K562 (cell line): Measurements from ENCODE around the gene SOX4. TPM values are rescaled to one million over a fixed set of nuclear protein-coding genes. Genes with fewer than 3 reads are reported as not detected.
A peak's percentile ranks its signal among the peaks of the same experiment; 100 is the strongest.

Experiments used
- ATAC-seq: fragments of 200-7000 bp; cut with Tn5 transposase; 3 replicates; pipeline ENCODE4 v1.9.1; 2020; ENCODE audit warnings: moderate library complexity
- BruUV-seq: library from RNA; stranded (reverse); fragments of 400-500 nt; replicated peaks from 2 replicates; lab custom pipeline; 2021; lab: Mats Ljungman, UMichigan
- CTCF ChIA-PET: fragments of 300-600 bp; formaldehyde crosslinking; extraction: SDS; loops from one replicate; lab custom pipeline; 2021; ENCODE audit warnings: low intra/inter-chr PET ratio; lab: Yijun Ruan, JAX
- POLR2A ChIA-PET: fragments of 300-600, 350-650 bp; sonication (Branson Sonifier 250); formaldehyde crosslinking; extraction: SDS; loops from one replicate; lab custom pipeline; 2021; ENCODE audit warnings: antibody characterized with exemption, inconsistent platforms; lab: Yijun Ruan, JAX
- DNase-seq, 4 experiments: peaks; one replicate each; pipeline versions ENCODE4 v3.0.0 to v3.0.0-alpha.2; 2011 to 2018; ENCODE audit warnings: low spot score in 3 of 4, mixed read lengths in 3 of 4; ENCODE audit errors: extremely low read depth in 1 of 4
- FAIRE-seq: peaks from 2 replicates; lab custom pipeline; 2011; peaks lifted over from hg19 to GRCh38; lab: Jason Lieb, UNC
- H2AFZ ChIP-seq: 2 replicates; pipeline ENCODE4 v1.6.0; 2011; ENCODE audit warnings: low read depth, low read length, control low read depth, inconsistent platforms
- H3K27ac ChIP-seq: fragments of 200-600 bp; 3 replicates; pipeline ENCODE4 v1.8.0; 2011; ENCODE audit warnings: low read depth, mild to moderate bottlenecking, control low read depth, inconsistent platforms, low read length, moderate library complexity, mixed read lengths; ENCODE audit errors: extremely low read depth
- H3K27me3 ChIP-seq, 2 experiments: fragments of 300-600 bp in 1 of 2; 2 replicates in 1 of 2; 3 replicates in 1 of 2; pipeline versions ENCODE4 v1.6.0 to v1.8.0; 2011; ENCODE audit warnings: inconsistent platforms in 2 of 2, low read length in 2 of 2, mild to moderate bottlenecking in 1 of 2, mixed read lengths in 1 of 2, moderate library complexity in 1 of 2; ENCODE audit not compliant: control insufficient read depth in 2 of 2, insufficient read depth in 2 of 2
- H3K36me3 ChIP-seq: fragments of 300-600 bp; 3 replicates; pipeline ENCODE4 v1.8.0; 2011; ENCODE audit warnings: mild to moderate bottlenecking, low read length, inconsistent platforms; ENCODE audit not compliant: control insufficient read depth, insufficient read depth
- H3K4me1 ChIP-seq, 2 experiments: fragments of 200-600 bp in 1 of 2; replicated peaks in 1 of 2; 2 replicates in 1 of 2; 3 replicates in 1 of 2; pipeline versions ENCODE4 v1.5.1 to v1.8.0; 2011; ENCODE audit warnings: inconsistent platforms in 2 of 2, low read length in 2 of 2, mild to moderate bottlenecking in 1 of 2, mixed read lengths in 1 of 2, moderate library complexity in 1 of 2; ENCODE audit not compliant: control insufficient read depth in 2 of 2, insufficient read depth in 2 of 2
- H3K4me2 ChIP-seq: 2 replicates; pipeline ENCODE4 v1.6.1; 2011; ENCODE audit warnings: low read length, control low read depth, inconsistent platforms, mixed read lengths; ENCODE audit not compliant: insufficient read depth
- H3K4me3 ChIP-seq: fragments of 200-600 bp; sonication (generic), shearing (Covaris generic); 2 replicates; pipeline ENCODE4 v1.5.1; 2016; ENCODE audit warnings: control low read depth, inconsistent platforms
- H3K79me2 ChIP-seq: fragments of 200-600 bp; 3 replicates; pipeline ENCODE4 v1.8.0; 2011; ENCODE audit warnings: low read length, inconsistent platforms; ENCODE audit not compliant: control insufficient read depth, insufficient read depth
- H3K9ac ChIP-seq, 2 experiments: 2 replicates each; pipeline versions ENCODE4 v1.6.0 to v1.6.1; 2011; ENCODE audit warnings: low read depth in 2 of 2, low read length in 2 of 2, control low read depth in 1 of 2, inconsistent platforms in 1 of 2, mild to moderate bottlenecking in 1 of 2, mixed read lengths in 1 of 2; ENCODE audit not compliant: insufficient read depth in 1 of 2
- H3K9me1 ChIP-seq: one replicate; pipeline ENCODE4 v1.6.0; 2011; ENCODE audit warnings: inconsistent platforms, mild to moderate bottlenecking, low read length, moderate library complexity; ENCODE audit not compliant: control insufficient read depth, insufficient read depth
- H3K9me3 ChIP-seq: replicated peaks from 2 replicates; pipeline ENCODE4 v1.5.1; 2011; ENCODE audit warnings: low read depth, low read length, inconsistent platforms; ENCODE audit not compliant: control insufficient read depth, insufficient read depth
- H4K20me1 ChIP-seq: replicated peaks from 2 replicates; pipeline ENCODE4 v1.6.1; 2011; ENCODE audit warnings: low read length, inconsistent platforms, mixed read lengths; ENCODE audit not compliant: control insufficient read depth, insufficient read depth
- NONO ChIP-seq, 2 experiments: fragments of 200-400 bp in 1 of 2; fragments of 450-650 bp in 1 of 2; formaldehyde crosslinking in 1 of 2; IDR thresholded peaks; 2 replicates each; pipeline ENCODE4 v1.6.1; 2017; ENCODE audit warnings: low read depth in 2 of 2, mild to moderate bottlenecking in 2 of 2, moderate library complexity in 2 of 2, low read length in 1 of 2
- NR2C1 ChIP-seq, 2 experiments: fragments of 450-650 bp; IDR thresholded peaks; 2 replicates each; pipeline ENCODE4 v1.6.1; 2017; ENCODE audit warnings: mild to moderate bottlenecking in 2 of 2, antibody characterized with exemption in 1 of 2, inconsistent platforms in 1 of 2, missing compliant biosample characterization in 1 of 2, missing genetic modification characterization in 1 of 2
- NR2C2 ChIP-seq, 2 experiments: fragments of 200-800 bp in 1 of 2; sonication (Bioruptor generic) in 1 of 2; sonication (generic) in 1 of 2; formaldehyde crosslinking in 1 of 2; IDR thresholded peaks; 2 replicates each; pipeline versions ENCODE4 v1.6.1 to v1.8.0; 2016 to 2022; ENCODE audit warnings: mild to moderate bottlenecking in 1 of 2, missing compliant biosample characterization in 1 of 2, missing genetic modification characterization in 1 of 2, missing genetic modification reagents in 1 of 2
- RUNX1 ChIP-seq: sonication (generic); IDR thresholded peaks from 2 replicates; pipeline ENCODE4 v1.6.1; 2016; ENCODE audit warnings: antibody characterized with exemption, low read depth
- SLC30A9 ChIP-seq: fragments of 250-450 bp; sonication (Bioruptor Pico); IDR thresholded peaks from 2 replicates; pipeline ENCODE4 v1.8.0; 2022; ENCODE audit warnings: mild to moderate bottlenecking, moderate library complexity
- SMARCA4 ChIP-seq: fragments of 450-650 bp; IDR thresholded peaks from 2 replicates; pipeline ENCODE4 v1.6.1; 2016
- SPI1 ChIP-seq: IDR thresholded peaks from 2 replicates; pipeline ENCODE4 v1.6.1; 2011; ENCODE audit warnings: low read depth, low read length, control low read depth, borderline replicate concordance
- XRCC3 ChIP-seq: fragments of 450-650 bp; IDR thresholded peaks from 2 replicates; pipeline ENCODE4 v1.6.1; 2017; ENCODE audit warnings: mild to moderate bottlenecking, moderate library complexity
- ZBTB1 ChIP-seq: sonication (generic); formaldehyde crosslinking; IDR thresholded peaks from 2 replicates; pipeline ENCODE4 v1.8.1; 2023; ENCODE audit warnings: missing genetic modification reagents, low read depth, mild to moderate bottlenecking, borderline replicate concordance
- ZNF274 ChIP-seq: IDR thresholded peaks from 2 replicates; pipeline ENCODE4 v1.6.1; 2011; ENCODE audit warnings: low read depth, mild to moderate bottlenecking, low read length, moderate library complexity, borderline replicate concordance
- ZNF354B ChIP-seq: fragments of 250-450 bp; sonication (Bioruptor Pico); IDR thresholded peaks from 2 replicates; pipeline ENCODE4 v1.4.0; 2020
- ZNF444 ChIP-seq: fragments of 250-450 bp; sonication (Bioruptor Pico); IDR thresholded peaks from 2 replicates; pipeline ENCODE4 v1.4.0; 2020; ENCODE audit warnings: mild to moderate bottlenecking, moderate library complexity
- ZNF695 ChIP-seq: fragments of 450-650 bp; formaldehyde crosslinking; IDR thresholded peaks from 2 replicates; pipeline ENCODE4 v1.4.0; 2020; ENCODE audit warnings: mild to moderate bottlenecking, moderate library complexity
- WGBS: fragments of 100-300 bp; shearing (Covaris generic); methylation state at CpG from one replicate; pipeline ENCODE4 v1.1.6; 2016; ENCODE audit warnings: low coverage, mixed read lengths; ENCODE audit not compliant: insufficient coverage; ENCODE audit errors: missing lambda C conversion rate; 5-methylcytosine and 5-hydroxymethylcytosine counted together
- in situ Hi-C: fragments of 300-500 bp; cut with MboI; formaldehyde crosslinking; loops from 4 replicates; pipeline ENCODE4 v1.15.0; 2018; ENCODE audit warnings: inconsistent platforms, mixed read lengths
- intact Hi-C: fragments of 100-400 bp; cut with micrococcal nuclease; formaldehyde crosslinking; loops from 2 replicates; pipeline ENCODE4 v1.14.2; 2022
- polyA plus RNA-seq, 8 experiments: library from polyadenylated mRNA; depleted of rRNA in 4 of 8; stranded (reverse) in 5 of 8; unstranded in 3 of 8; fragments of >200 nt; fragmentation: Nextera tagmentation in 2 of 8; fragmentation: Illumina TruSeq in 1 of 8; extraction: Ambion mirVana in 2 of 8; extraction: Trizol in 1 of 8; gene quantifications; 2 replicates each; pipeline versions ENCODE4 v1.2.1 to v1.2.3, GENCODE V29; 2011 to 2014; ENCODE audit warnings: inconsistent platforms in 1 of 8, missing spikeins in 1 of 8
- total RNA-seq, 7 experiments: library from RNA; depleted of rRNA in 6 of 7; stranded (reverse); fragments of >200 nt in 6 of 7; fragmentation: Illumina TruSeq in 2 of 7; extraction: Trizol in 2 of 7; gene quantifications; 2 replicates each; pipeline versions ENCODE4 v1.2.1 to v1.2.3, GENCODE V29; 2011 to 2021; ENCODE audit warnings: low replicate concordance in 1 of 7

SOX4 gene
- total and polyA plus RNA-seq, 9 of the 15 experiments (the other 6 are each of a cell fraction or from before 2014, with no cell fraction given) = 0.03 to 0.29 (median 0.04) TPM

DNA sequence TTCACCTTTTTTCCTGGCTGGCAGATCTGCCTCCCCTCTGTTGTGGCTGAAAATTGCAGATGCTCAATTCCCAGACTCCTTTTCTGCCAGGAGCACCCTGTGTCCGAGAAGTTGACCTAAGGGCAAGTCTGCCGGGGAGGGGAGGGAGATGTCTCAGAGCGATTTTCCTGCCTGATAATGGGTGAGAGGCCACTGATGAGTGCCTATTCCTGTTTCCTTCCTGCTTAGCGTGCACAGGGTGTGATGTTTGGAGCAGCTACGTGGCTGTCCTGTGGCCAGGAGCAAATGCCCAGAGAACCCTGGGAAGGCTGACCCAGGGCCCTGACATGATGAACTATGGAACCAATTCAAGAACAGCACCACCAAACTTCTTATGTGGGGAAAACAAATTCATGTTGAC lies 22.5 kb downstream of the SOX4 start:
- H3K9me3 ChIP-seq = no peaks in the 10 kb centered on the region
- intact Hi-C loops = no loop called here
- WGBS = 1% methylated on average over 5 of the region's 5 CpGs
- no TSS peak for BruUV-seq
- no peak overlapping the region for H2AFZ ChIP-seq
- DNase-seq (no peak), ATAC-seq (no peak)
- no peak overlapping the region for H3K9ac ChIP-seq
- H3K79me2 ChIP-seq = no peaks in the 10 kb centered on the region
- peaks cover 2 to 17% of the 10 kb centered on the region in 2 experiments; a peak in 3 of 5 replicates for H3K27me3 ChIP-seq
- H4K20me1 ChIP-seq = no peaks in the 10 kb centered on the region
- ChIA-PET POLR2A (no interaction called here), CTCF (no interaction called here)
- H3K36me3 ChIP-seq = no peaks in the 10 kb centered on the region
- no peak overlapping the region for H3K4me2 ChIP-seq
- H3K4me1 ChIP-seq = no peaks in the 10 kb centered on the region
- no peaks in the 10 kb centered on the region for H3K9me1 ChIP-seq
- no peak for TF ChIP-seq NONO (IDR thresholded peaks at IDR 0.05; ENCODE audit: low read depth in 2 of 2, low read length in 1 of 2)
- no peak for TF ChIP-seq NR2C2 (CRISPR knock-in tag; IDR thresholded peaks at IDR 0.05)
- TF ChIP-seq NR2C2 (tag; IDR thresholded peaks at IDR 0.05) = peak; percentile 54
- TF ChIP-seq, all 486 proteins: peak for 1
- Histone ChIP-seq H3K27ac (no peak overlapping the region), H3K4me3 (no peak overlapping the region)
- in situ Hi-C loops = no loop called here
- FAIRE-seq = no peak

DNA sequence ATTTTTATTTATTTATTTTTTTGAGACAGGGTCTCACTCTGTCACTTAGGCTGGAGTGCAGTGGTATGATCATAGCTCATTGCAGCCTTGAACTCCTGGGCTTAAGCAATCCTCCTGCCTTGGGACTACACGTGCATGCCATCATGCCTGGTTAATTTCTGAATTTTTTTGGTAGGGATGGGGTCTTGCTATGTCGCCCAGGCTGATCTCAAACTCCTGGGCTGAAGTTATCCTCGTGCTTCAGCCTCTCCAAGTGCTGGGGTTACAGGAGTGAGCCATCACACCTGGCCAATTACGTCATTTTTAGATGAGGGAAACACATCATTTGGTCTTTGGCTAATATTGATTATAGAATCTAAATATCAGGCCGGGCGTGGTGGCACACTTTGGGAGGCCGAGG lies 32.1 kb downstream of the SOX4 start:
- H3K27me3 ChIP-seq = peaks cover 10 to 14% of the 10 kb centered on the region in 2 experiments; a peak in 3 of 5 replicates
- no peak for FAIRE-seq
- intact Hi-C loops = no loop called here
- WGBS = 0% methylated on average over 7 of the region's 7 CpGs
- DNase-seq = no peak
- H3K9ac ChIP-seq = no peak overlapping the region
- H4K20me1 ChIP-seq = no peaks in the 10 kb centered on the region
- no peaks in the 10 kb centered on the region for H3K36me3 ChIP-seq
- POLR2A ChIA-PET = no interaction called here
- H3K4me3 ChIP-seq = no peak overlapping the region
- H2AFZ ChIP-seq = no peak overlapping the region
- H3K9me1 ChIP-seq = no peaks in the 10 kb centered on the region
- H3K4me1 ChIP-seq = no peaks in the 10 kb centered on the region
- ATAC-seq = no peak
- no peak overlapping the region for H3K27ac ChIP-seq
- BruUV-seq = no TSS peak
- no peaks in the 10 kb centered on the region for H3K79me2 ChIP-seq
- no peaks in the 10 kb centered on the region for H3K9me3 ChIP-seq
- CTCF ChIA-PET = no interaction called here
- in situ Hi-C loops = no loop called here
- no peak overlapping the region for H3K4me2 ChIP-seq
- TF ChIP-seq NR2C1 (IDR thresholded peaks at IDR 0.05) (no peak), NR2C1 (tag; IDR thresholded peaks at IDR 0.05) (no peak), ZNF274 (no peak), RUNX1 (no peak), SLC30A9 (CRISPR knock-in tag) (no peak), SMARCA4 (no peak), XRCC3 (no peak), ZNF354B (CRISPR knock-in tag) (no peak), ZNF444 (CRISPR knock-in tag) (no peak), ZNF695 (no peak), SPI1 (no peak), ZBTB1 (CRISPR knock-in tag) (no peak)
